HCT116 (cell line): ENCODE measurements around the gene SRGAP3.

ENCODE experiments used
- EZH2 ChIP-seq: fragments of 200-600 bp; sonication (generic); IDR thresholded peaks from 2 replicates; pipeline ENCODE4 v1.6.1; 2017; ENCODE audit warnings: antibody characterized with exemption, mixed run types
- EZH2phosphoT487 ChIP-seq: fragments of 200-600 bp; IDR thresholded peaks from 2 replicates; pipeline ENCODE4 v1.6.1; 2018; ENCODE audit warnings: antibody characterized with exemption, borderline replicate concordance
- POLR2A ChIP-seq: IDR thresholded peaks from 2 replicates; pipeline ENCODE4 v1.7.0; 2011; ENCODE audit warnings: borderline replicate concordance; ENCODE audit not compliant: insufficient read depth, insufficient read length; ENCODE audit errors: extremely low read depth
- POLR2AphosphoS5 ChIP-seq: IDR thresholded peaks from 2 replicates; pipeline ENCODE4 v1.6.1; 2011; ENCODE audit warnings: mild to moderate bottlenecking, low read depth, low read length, moderate library complexity
- SIN3A ChIP-seq: IDR thresholded peaks from 2 replicates; pipeline ENCODE4 v1.6.1; 2012; ENCODE audit warnings: low read depth
- TCF7L2 ChIP-seq: IDR thresholded peaks from 2 replicates; pipeline ENCODE4 v1.7.0; 2011; ENCODE audit warnings: borderline replicate concordance, inconsistent platforms; ENCODE audit not compliant: insufficient read depth, insufficient read length; ENCODE audit errors: extremely low read depth
- ZNF274 ChIP-seq: fragments of 200-500 bp; sonication (Bioruptor generic); IDR thresholded peaks from 2 replicates; pipeline ENCODE4 v1.6.1; 2014; ENCODE audit warnings: mild to moderate bottlenecking, low read depth, low read length, inconsistent platforms
- TF ChIP-seq, protein P1 (sequence below), 3 experiments: fragments of 200-600 bp in 1 of 3; sonication (generic) in 1 of 3; IDR thresholded peaks in 2 of 3; conservative IDR thresholded peaks in 1 of 3; 2 replicates each; pipeline ENCODE4 v1.5.1; 2012 to 2017; ENCODE audit warnings: low read depth in 2 of 3, low read length in 2 of 3, antibody characterized with exemption in 1 of 3, borderline replicate concordance in 1 of 3, control low read depth in 1 of 3, mild to moderate bottlenecking in 1 of 3, mixed read lengths in 1 of 3, mixed run types in 1 of 3, moderate library complexity in 1 of 3; ENCODE audit not compliant: insufficient read depth in 1 of 3

DNA sequence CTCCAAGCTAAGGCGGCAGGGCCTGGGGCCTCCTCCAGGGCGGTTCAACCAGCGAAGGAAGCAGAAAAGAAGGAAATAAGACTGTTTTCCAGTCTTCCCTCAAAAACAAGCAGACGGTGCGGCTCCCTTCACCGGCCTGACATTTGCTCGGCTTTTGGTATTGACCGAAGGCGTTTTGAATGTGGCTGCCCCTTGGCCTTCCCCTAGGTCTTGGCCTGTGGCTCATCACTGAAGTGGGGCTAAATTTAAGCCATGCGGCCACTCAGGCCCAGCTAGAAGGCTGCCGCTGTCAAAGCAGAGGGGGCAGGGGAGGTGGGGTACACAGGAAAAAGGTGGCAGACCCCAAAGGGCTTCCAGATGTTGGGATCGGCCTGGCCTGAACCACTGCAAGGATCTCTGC is 86.2 kb downstream of the SRGAP3 start:
- TF ChIP-seq POLR2A (no peak), POLR2AphosphoS5 (no peak), SIN3A (no peak), ZNF274 (no peak), EZH2 (no peak), TCF7L2 (no peak), EZH2phosphoT487 (no peak)
- TF ChIP-seq, protein P1, sequence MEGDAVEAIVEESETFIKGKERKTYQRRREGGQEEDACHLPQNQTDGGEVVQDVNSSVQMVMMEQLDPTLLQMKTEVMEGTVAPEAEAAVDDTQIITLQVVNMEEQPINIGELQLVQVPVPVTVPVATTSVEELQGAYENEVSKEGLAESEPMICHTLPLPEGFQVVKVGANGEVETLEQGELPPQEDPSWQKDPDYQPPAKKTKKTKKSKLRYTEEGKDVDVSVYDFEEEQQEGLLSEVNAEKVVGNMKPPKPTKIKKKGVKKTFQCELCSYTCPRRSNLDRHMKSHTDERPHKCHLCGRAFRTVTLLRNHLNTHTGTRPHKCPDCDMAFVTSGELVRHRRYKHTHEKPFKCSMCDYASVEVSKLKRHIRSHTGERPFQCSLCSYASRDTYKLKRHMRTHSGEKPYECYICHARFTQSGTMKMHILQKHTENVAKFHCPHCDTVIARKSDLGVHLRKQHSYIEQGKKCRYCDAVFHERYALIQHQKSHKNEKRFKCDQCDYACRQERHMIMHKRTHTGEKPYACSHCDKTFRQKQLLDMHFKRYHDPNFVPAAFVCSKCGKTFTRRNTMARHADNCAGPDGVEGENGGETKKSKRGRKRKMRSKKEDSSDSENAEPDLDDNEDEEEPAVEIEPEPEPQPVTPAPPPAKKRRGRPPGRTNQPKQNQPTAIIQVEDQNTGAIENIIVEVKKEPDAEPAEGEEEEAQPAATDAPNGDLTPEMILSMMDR (IDR thresholded peaks at IDR 0.05 in 2 of 3, conservative IDR thresholded peaks at IDR 0.05 in 1 of 3; ENCODE audit: borderline replicate concordance in 1 of 3, insufficient read depth in 1 of 3, low read depth in 2 of 3, low read length in 2 of 3), result no peak
